GM23338 (cell line): Measurements from ENCODE around the gene SAMD7. TPM values are rescaled to one million over a fixed set of nuclear protein-coding genes. Genes with fewer than 3 reads are reported as not detected.

Experiments used
- ATAC-seq: fragments of 200-7000 bp; cut with Tn5 transposase; 3 replicates; pipeline ENCODE4 v1.9.1; 2020
- DNase-seq: peaks from one replicate; pipeline ENCODE4 v3.0.0-alpha.2; 2015; ENCODE audit warnings: low spot score
- H2AFZ ChIP-seq: fragments of 200-600 bp; sonication (generic); 2 replicates; pipeline ENCODE4 v1.8.0; 2016; ENCODE audit warnings: antibody characterized with exemption, mild to moderate bottlenecking, moderate library complexity
- H3F3A ChIP-seq: fragments of 200-600 bp; sonication (generic); replicated peaks from 2 replicates; pipeline ENCODE4 v1.8.0; 2017; ENCODE audit warnings: antibody characterized with exemption, mixed run types, low read depth
- H3K27ac ChIP-seq: fragments of 200-600 bp; sonication (generic); 2 replicates; pipeline ENCODE4 v1.6.1; 2016; ENCODE audit warnings: low read depth
- H3K27me3 ChIP-seq: fragments of 200-600 bp; sonication (generic); 2 replicates; pipeline ENCODE4 v1.8.0; 2016; ENCODE audit warnings: mild to moderate bottlenecking, mixed run types, moderate library complexity; ENCODE audit not compliant: insufficient read depth
- H3K36me3 ChIP-seq: fragments of 200-600 bp; sonication (generic); 2 replicates; pipeline ENCODE4 v1.8.0; 2016; ENCODE audit warnings: mild to moderate bottlenecking; ENCODE audit not compliant: insufficient read depth
- H3K4me1 ChIP-seq: fragments of 200-600 bp; sonication (generic); 2 replicates; pipeline ENCODE4 v1.8.0; 2016; ENCODE audit warnings: mild to moderate bottlenecking, moderate library complexity; ENCODE audit not compliant: insufficient read depth
- H3K4me2 ChIP-seq: fragments of 200-600 bp; sonication (generic); 2 replicates; pipeline ENCODE4 v1.7.1; 2017; ENCODE audit warnings: mixed run types
- H3K4me3 ChIP-seq: fragments of 200-600 bp; sonication (generic); 2 replicates; pipeline ENCODE4 v1.6.1; 2016; ENCODE audit warnings: mixed run types
- H3K79me2 ChIP-seq: fragments of 200-600 bp; sonication (generic); replicated peaks from 2 replicates; pipeline ENCODE4 v1.8.0; 2017; ENCODE audit warnings: mild to moderate bottlenecking; ENCODE audit not compliant: insufficient read depth
- H3K9me2 ChIP-seq: fragments of 200-600 bp; sonication (generic); 2 replicates; pipeline ENCODE4 v1.8.0; 2017; ENCODE audit not compliant: insufficient read depth
- H4K20me1 ChIP-seq: fragments of 200-600 bp; sonication (generic); replicated peaks from 2 replicates; pipeline ENCODE4 v1.8.0; 2017; ENCODE audit warnings: mild to moderate bottlenecking; ENCODE audit not compliant: insufficient read depth
- H3K27ac Mint-ChIP-seq: 2 replicates; pipeline ENCODE4 v1.8.0; 2020; ENCODE audit warnings: inconsistent platforms, mild to moderate bottlenecking, moderate library complexity, mixed read lengths
- H3K27me3 Mint-ChIP-seq: 3 replicates; pipeline ENCODE4 v1.8.0; 2022; ENCODE audit warnings: low read depth, mild to moderate bottlenecking, moderate library complexity, mixed read lengths, inconsistent platforms; ENCODE audit not compliant: insufficient read depth, poor library complexity
- H3K36me3 Mint-ChIP-seq: 3 replicates; pipeline ENCODE4 v1.8.0; 2021; ENCODE audit warnings: low read depth, mild to moderate bottlenecking, inconsistent platforms, moderate library complexity, mixed read lengths
- H3K4me1 Mint-ChIP-seq: 3 replicates; pipeline ENCODE4 v1.8.0; 2020; ENCODE audit warnings: mild to moderate bottlenecking, inconsistent platforms, mixed read lengths
- H3K4me3 Mint-ChIP-seq: 3 replicates; pipeline ENCODE4 v1.8.0; 2021; ENCODE audit warnings: moderate library complexity, mild to moderate bottlenecking, inconsistent platforms, mixed read lengths
- H3K9me3 Mint-ChIP-seq: 3 replicates; pipeline ENCODE4 v1.8.0; 2020; ENCODE audit warnings: moderate library complexity, mild to moderate bottlenecking, inconsistent platforms, mixed read lengths
- NANOG ChIP-seq: IDR thresholded peaks from 2 replicates; pipeline ENCODE4 v1.6.1; 2016; ENCODE audit warnings: antibody characterized with exemption, borderline replicate concordance
- POLR2AphosphoS5 ChIP-seq: IDR thresholded peaks from 2 replicates; pipeline ENCODE4 v1.6.1; 2016; ENCODE audit warnings: antibody characterized with exemption, low read depth
- REST ChIP-seq: IDR thresholded peaks from one replicate; pipeline ENCODE4 v1.6.1; 2018; ENCODE audit warnings: antibody characterized with exemption; ENCODE audit not compliant: unreplicated experiment
- ZNF114 ChIP-seq: fragments of 250-450 bp; sonication (Bioruptor Pico); IDR thresholded peaks from 2 replicates; pipeline ENCODE4 v1.5.0; 2020; ENCODE audit warnings: mild to moderate bottlenecking, moderate library complexity
- polyA plus RNA-seq: library from polyadenylated mRNA; unstranded; fragments of >200 nt; fragmentation: Nextera tagmentation; extraction: Ambion mirVana; gene quantifications from 2 replicates; pipeline ENCODE4 v1.2.1, GENCODE V29; 2016
- total RNA-seq: library from RNA; depleted of rRNA; stranded (reverse); fragments of >200 nt; shearing (Covaris generic); gene quantifications from 2 replicates; pipeline ENCODE4 v1.2.3, GENCODE V29; 2014
- TF ChIP-seq, protein P1 (sequence below), 2 experiments: fragments of 200-600 bp in 1 of 2; sonication (generic) in 1 of 2; conservative IDR thresholded peaks; 2 replicates each; pipeline versions ENCODE4 v1.5.1 to v1.6.1; 2016 to 2017; ENCODE audit warnings: antibody characterized with exemption in 2 of 2, low read depth in 2 of 2, mild to moderate bottlenecking in 2 of 2, moderate library complexity in 1 of 2
- TF ChIP-seq, protein P2 (sequence below): IDR thresholded peaks from 2 replicates; pipeline ENCODE4 v1.6.1; 2016; ENCODE audit warnings: antibody characterized with exemption

The SAMD7 gene
- total and polyA plus RNA-seq, 2 experiments from 2014 or later = not detected

DNA sequence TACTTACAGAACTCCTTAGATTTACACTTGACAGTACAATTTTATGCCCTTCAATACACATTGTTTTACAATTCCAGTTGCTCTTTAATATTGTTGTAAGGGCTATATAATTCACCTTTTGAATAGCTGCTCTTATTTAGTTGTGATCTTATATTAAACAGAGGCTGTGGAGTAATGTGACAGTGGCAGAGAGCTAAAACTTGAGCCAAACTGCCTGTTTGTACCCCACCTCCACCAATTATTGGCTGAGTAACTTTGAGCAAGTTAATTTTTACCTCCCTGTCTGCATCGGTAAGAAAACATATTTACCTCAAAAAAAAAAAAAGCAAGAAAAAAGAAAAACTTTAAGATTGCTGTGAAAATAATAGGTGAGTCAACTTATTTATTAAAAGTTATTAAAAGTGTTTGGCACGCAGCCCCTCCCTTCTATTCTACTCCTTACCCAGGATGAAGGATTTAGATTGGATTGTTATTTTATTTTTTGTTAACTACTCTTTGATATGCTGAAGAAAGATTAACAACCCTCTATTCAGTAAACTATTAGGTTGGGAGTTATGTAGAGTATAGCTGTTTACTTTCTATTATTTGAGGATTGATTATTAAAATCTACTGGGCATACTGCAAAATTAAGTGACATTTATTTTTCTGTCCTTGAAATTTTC, 57.0 kb downstream of the SAMD7 start:
- H3K9me2 ChIP-seq = no peaks in the 10 kb centered on the region
- Mint-ChIP-seq H3K9me3 (no peaks in the 10 kb centered on the region), H3K4me3 (peak overlapping the region; percentile 86), H3K27ac (no peak overlapping the region), H3K36me3 (no peaks in the 10 kb centered on the region; the same call in 1 of the 3 replicates), H3K4me1 (peaks cover 27% of the 10 kb centered on the region), H3K27me3 (no peaks in the 10 kb centered on the region)
- TF ChIP-seq POLR2AphosphoS5 = no peak
- TF ChIP-seq, protein P1, sequence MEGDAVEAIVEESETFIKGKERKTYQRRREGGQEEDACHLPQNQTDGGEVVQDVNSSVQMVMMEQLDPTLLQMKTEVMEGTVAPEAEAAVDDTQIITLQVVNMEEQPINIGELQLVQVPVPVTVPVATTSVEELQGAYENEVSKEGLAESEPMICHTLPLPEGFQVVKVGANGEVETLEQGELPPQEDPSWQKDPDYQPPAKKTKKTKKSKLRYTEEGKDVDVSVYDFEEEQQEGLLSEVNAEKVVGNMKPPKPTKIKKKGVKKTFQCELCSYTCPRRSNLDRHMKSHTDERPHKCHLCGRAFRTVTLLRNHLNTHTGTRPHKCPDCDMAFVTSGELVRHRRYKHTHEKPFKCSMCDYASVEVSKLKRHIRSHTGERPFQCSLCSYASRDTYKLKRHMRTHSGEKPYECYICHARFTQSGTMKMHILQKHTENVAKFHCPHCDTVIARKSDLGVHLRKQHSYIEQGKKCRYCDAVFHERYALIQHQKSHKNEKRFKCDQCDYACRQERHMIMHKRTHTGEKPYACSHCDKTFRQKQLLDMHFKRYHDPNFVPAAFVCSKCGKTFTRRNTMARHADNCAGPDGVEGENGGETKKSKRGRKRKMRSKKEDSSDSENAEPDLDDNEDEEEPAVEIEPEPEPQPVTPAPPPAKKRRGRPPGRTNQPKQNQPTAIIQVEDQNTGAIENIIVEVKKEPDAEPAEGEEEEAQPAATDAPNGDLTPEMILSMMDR (conservative IDR thresholded peaks at IDR 0.05; ENCODE audit: low read depth in 2 of 2) = no peak
- TF ChIP-seq, protein P2, sequence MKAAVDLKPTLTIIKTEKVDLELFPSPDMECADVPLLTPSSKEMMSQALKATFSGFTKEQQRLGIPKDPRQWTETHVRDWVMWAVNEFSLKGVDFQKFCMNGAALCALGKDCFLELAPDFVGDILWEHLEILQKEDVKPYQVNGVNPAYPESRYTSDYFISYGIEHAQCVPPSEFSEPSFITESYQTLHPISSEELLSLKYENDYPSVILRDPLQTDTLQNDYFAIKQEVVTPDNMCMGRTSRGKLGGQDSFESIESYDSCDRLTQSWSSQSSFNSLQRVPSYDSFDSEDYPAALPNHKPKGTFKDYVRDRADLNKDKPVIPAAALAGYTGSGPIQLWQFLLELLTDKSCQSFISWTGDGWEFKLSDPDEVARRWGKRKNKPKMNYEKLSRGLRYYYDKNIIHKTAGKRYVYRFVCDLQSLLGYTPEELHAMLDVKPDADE = no peak
- TF ChIP-seq REST = no peak
- no peak for TF ChIP-seq ZNF114 (CRISPR knock-in tag)
- TF ChIP-seq NANOG = peak; percentile 42; the same call in 1 of the 2 replicates
- H3K27ac ChIP-seq = no peak overlapping the region
- peak overlapping the region; percentile 95 for H3K4me2 ChIP-seq
- peaks cover 32% of the 10 kb centered on the region for H4K20me1 ChIP-seq
- peaks cover 64% of the 10 kb centered on the region for H3K79me2 ChIP-seq
- no peaks in the 10 kb centered on the region for H3K27me3 ChIP-seq
- no peaks in the 10 kb centered on the region for H3K36me3 ChIP-seq
- peak overlapping the region; percentile 91 for H3K4me3 ChIP-seq
- no peak overlapping the region for H2AFZ ChIP-seq
- no peaks in the 10 kb centered on the region for H3F3A ChIP-seq
- DNase-seq = no peak
- ATAC-seq = no peak
- peaks cover 24% of the 10 kb centered on the region for H3K4me1 ChIP-seq
